ENCODE measurements around the gene SLC44A4.
"Not testable (repeated sequence)": the region's sequence is repeated elsewhere in the genome, so short reads cannot be mapped to it uniquely, and the experiment has no call there.

Gene SLC44A4

DNA sequence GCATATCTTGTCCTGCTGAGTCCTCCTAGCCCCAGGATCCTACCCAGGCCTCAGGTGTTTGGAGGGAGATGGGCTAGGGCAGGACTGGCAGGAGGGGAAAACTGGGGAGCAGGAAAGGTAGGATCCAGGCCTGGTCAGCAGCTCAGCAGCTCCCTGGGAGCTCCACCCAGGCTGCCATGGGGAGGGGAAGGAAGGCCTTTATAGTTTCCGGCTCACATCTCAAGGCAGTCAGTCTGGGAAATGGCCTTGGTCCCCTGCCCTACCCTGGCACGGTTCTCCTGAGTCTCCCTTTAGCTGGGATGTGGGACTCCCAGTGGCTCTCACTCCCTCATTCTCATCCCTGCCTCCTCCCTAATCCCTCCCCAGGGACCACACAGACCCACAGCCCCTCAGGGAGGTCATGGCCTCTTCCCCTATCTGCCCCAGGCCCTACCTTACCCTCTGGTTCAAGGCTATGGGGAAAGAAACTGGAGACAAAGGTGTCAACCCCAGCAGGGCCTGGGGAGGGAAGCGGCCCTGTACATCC lies 1.6 kb downstream of the SLC44A4 start:
- Histone ChIP-seq H3K4me1 (ENCODE audit: control insufficient read depth, insufficient read depth, low read length) (no peaks in the 10 kb centered on the region), H3K36me3 (ENCODE audit: insufficient read depth, low read length) (peaks cover 24% of the 10 kb centered on the region), H3K9me3 (replicated peaks; ENCODE audit: low read length) (no peaks in the 10 kb centered on the region), H3K9ac (ENCODE audit: low read depth, low read length) (no peak overlapping the region), H3K27me3 (ENCODE audit: control insufficient read depth, insufficient read depth, low read length) (no peaks in the 10 kb centered on the region), H3K4me2 (ENCODE audit: low read length) (no peak overlapping the region), H3K4me3 (ENCODE audit: low read length) (no peak overlapping the region)

DNA sequence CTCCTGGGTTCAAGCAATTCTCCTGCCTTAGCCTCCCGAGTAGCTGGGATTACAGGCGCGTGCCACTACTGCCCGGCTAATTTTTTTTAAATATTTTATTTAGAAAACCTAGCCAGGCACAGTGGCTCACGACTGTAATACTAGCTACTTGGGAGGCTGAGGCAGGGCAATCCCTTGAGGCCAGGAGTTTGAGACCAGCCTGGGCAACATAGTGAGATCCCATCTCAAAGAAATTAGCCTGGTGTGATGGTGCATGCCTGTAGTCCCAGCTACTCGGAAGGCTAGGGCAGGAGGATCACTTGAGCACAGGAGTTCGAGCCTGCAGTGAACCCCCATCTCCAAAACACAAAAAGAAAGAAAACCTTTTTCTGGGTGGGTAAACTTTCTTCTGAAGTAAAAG lies 2.4 kb downstream of the SLC44A4 start:
- Histone ChIP-seq H3K4me1 (ENCODE audit: control insufficient read depth, insufficient read depth, low read length) (peaks cover 1% of the 10 kb centered on the region), H3K9ac (ENCODE audit: low read depth, low read length) (no peak overlapping the region), H3K4me2 (ENCODE audit: low read length) (no peak overlapping the region), H3K36me3 (ENCODE audit: insufficient read depth, low read length) (peaks cover 19% of the 10 kb centered on the region), H3K27me3 (ENCODE audit: control insufficient read depth, insufficient read depth, low read length) (peaks cover 5% of the 10 kb centered on the region), H3K9me3 (replicated peaks; ENCODE audit: low read length) (no peaks in the 10 kb centered on the region), H3K4me3 (ENCODE audit: low read length) (no peak overlapping the region)

DNA sequence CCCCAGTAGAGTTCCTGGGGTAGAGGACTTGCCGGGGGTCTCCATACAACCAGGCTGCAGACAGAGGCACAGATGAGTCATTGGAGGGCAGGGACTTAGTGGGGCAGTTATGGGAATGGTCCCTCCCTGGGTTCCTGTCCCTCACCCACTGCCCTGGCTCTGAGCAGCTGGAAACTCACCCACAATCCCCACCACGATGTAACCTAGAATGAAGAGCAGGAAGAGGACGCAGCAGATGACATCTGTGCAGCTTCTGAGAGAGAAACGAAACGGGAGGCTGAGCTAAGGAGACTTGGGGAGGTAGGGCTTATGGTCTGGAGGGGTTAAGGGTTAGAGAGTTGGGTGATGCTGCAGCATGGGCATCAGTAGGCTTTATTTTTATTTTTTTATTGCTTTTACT lies 2.9 kb downstream of the SLC44A4 start:
- Histone ChIP-seq H3K4me1 (ENCODE audit: control insufficient read depth, insufficient read depth, low read length) (peaks cover 6% of the 10 kb centered on the region), H3K9ac (ENCODE audit: low read depth, low read length) (no peak overlapping the region), H3K4me2 (ENCODE audit: low read length) (no peak overlapping the region), H3K36me3 (ENCODE audit: insufficient read depth, low read length) (peaks cover 14% of the 10 kb centered on the region), H3K27me3 (ENCODE audit: control insufficient read depth, insufficient read depth, low read length) (peaks cover 7% of the 10 kb centered on the region), H3K9me3 (replicated peaks; ENCODE audit: low read length) (no peaks in the 10 kb centered on the region), H3K4me3 (ENCODE audit: low read length) (no peak overlapping the region)

DNA sequence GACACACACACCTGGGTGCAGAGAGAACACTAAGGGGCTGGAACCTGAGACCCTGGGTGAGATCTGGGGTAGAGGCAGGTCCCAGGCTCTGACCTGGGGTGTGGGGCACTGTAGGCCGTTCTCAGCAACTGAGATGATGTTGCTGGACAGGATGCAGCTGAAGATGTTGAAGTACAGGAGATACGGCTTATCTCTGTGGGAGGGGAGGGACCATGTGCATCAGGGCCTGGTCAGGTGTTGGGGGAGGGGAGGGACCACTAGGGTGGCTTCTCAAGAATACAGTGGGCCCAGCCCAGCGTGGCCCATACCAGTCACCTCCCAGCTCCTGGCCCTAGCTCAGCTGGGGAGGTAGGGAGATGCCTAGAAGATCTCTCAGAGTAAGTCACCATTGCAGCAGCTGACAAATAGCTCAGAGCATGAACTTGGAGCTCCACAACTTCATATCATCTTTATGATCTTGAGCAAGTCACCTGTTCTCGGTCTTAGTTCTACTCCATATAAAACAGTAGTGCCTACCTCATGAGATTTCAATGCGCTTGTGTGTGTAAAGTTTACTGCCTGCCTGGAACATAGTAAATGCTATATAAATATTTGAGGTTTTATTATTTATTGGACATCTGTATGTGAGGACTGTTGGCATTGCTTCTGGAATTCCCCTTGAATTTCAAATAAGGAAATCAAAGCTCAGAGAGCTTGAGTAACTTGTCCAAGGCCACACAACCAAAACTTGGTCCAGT lies 3.8 kb downstream of the SLC44A4 start:
- Histone ChIP-seq H3K4me3 (ENCODE audit: low read length) (no peak overlapping the region), H3K4me2 (ENCODE audit: low read length) (no peak overlapping the region), H3K4me1 (ENCODE audit: control insufficient read depth, insufficient read depth, low read length) (peaks cover 10% of the 10 kb centered on the region), H3K9me3 (replicated peaks; ENCODE audit: low read length) (no peaks in the 10 kb centered on the region), H3K36me3 (ENCODE audit: insufficient read depth, low read length) (peaks cover 5% of the 10 kb centered on the region), H3K27me3 (ENCODE audit: control insufficient read depth, insufficient read depth, low read length) (peaks cover 7% of the 10 kb centered on the region), H3K9ac (ENCODE audit: low read depth, low read length) (no peak overlapping the region)

DNA sequence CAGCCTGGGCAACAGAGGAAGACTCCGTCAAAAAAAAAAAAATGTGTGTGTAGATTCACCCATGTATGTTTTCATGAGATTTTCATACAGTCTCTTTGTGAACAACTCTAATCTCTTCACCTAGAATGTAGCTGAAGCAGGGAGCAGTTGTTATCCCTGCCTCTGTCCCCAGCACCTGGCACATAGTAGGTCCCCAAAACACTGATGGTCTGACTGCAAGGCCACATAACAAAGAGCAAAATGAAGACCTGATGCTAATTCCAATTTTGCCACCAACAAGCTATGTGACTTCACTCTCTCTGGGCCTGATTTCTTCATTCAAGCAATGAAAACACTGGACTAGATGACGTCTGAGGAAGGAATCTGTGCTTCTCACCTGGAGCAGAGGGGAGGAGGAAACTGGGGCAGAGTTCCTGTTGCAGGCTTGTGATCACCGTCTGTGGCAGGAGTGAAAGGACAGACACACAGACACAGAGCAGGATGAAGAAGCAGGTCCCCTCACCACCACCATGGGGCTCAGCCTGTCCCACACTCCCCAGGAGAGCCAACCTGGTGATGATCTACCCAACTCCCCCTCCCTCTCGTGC lies 4.6 kb downstream of the SLC44A4 start:
- Histone ChIP-seq H3K36me3 (ENCODE audit: insufficient read depth, low read length) (no peaks in the 10 kb centered on the region), H3K27me3 (ENCODE audit: control insufficient read depth, insufficient read depth, low read length) (peaks cover 8% of the 10 kb centered on the region), H3K4me1 (ENCODE audit: control insufficient read depth, insufficient read depth, low read length) (peaks cover 10% of the 10 kb centered on the region), H3K9me3 (replicated peaks; ENCODE audit: low read length) (no peaks in the 10 kb centered on the region), H3K4me2 (ENCODE audit: low read length) (no peak overlapping the region), H3K4me3 (ENCODE audit: low read length) (no peak overlapping the region), H3K9ac (ENCODE audit: low read depth, low read length) (no peak overlapping the region)

DNA sequence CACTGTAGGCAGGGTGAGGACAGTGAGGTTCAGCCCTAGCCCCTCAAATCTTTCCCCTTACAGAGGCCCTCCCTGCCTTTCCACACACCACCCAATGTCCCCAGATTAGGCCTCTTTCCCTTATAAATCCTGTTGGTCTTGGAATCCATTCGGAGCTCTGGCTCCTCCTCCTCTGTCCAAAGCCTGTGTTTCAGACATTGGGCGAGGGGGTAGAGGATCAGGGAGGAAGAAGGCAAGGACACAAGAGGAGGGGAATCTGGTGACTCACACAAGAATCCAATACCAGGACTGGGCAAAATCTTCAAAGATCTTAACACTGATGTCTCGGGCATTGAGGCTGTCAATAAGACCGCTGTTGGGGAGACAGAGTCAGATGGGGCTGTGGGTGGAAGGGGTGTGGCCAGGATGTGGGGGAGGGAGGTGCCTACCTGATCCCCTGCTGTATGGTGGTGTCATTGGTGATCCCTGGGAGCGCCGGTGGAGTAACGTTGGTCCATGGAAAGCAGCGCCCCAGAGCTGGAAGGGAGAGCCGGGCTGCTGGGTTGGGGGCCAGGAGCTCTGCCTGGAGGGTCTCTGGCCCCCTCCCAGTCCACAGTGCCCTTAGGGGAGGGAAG lies 7.6 kb downstream of the SLC44A4 start:
- Histone ChIP-seq H3K4me2 (ENCODE audit: low read length) (no peak overlapping the region), H3K9me3 (replicated peaks; ENCODE audit: low read length) (no peaks in the 10 kb centered on the region), H3K36me3 (ENCODE audit: insufficient read depth, low read length) (no peaks in the 10 kb centered on the region), H3K27me3 (ENCODE audit: control insufficient read depth, insufficient read depth, low read length) (peaks cover 12% of the 10 kb centered on the region), H3K9ac (ENCODE audit: low read depth, low read length) (no peak overlapping the region), H3K4me1 (ENCODE audit: control insufficient read depth, insufficient read depth, low read length) (peaks cover 10% of the 10 kb centered on the region), H3K4me3 (ENCODE audit: low read length) (no peak overlapping the region)

GRCh38 chr6:31870385-31870921 lies 8.3 kb downstream of the SLC44A4 start:
- H3K9ac ChIP-seq (ENCODE audit: low read depth, low read length), result no peak overlapping the region

DNA sequence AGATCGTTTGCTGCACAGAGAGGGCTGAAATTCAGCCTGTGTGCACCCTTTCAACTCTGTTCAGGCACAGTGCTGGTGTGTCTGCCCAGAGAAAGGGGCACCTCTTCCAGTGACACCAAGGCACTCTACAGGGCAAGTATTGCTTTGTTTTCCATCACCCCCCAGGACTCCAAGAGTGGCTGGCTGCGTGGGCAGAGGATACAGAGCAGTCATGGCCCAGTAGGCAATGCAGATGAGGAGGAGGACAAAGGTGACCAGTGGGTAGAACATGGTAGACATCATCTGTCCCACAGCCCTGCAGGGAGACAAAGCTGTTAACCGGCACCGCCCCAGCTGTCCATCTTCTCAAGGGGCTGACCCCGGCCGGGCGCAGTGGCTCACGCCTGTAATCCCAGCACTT lies 9.5 kb downstream of the SLC44A4 start:
- Histone ChIP-seq H3K9me3 (replicated peaks; ENCODE audit: low read length) (no peaks in the 10 kb centered on the region), H3K4me3 (ENCODE audit: low read length) (no peak overlapping the region), H3K36me3 (ENCODE audit: insufficient read depth, low read length) (no peaks in the 10 kb centered on the region), H3K4me1 (ENCODE audit: control insufficient read depth, insufficient read depth, low read length) (peaks cover 12% of the 10 kb centered on the region), H3K4me2 (ENCODE audit: low read length) (no peak overlapping the region), H3K27me3 (ENCODE audit: control insufficient read depth, insufficient read depth, low read length) (peaks cover 12% of the 10 kb centered on the region), H3K9ac (ENCODE audit: low read depth, low read length) (no peak overlapping the region)

More at GRCh38 chr6:31870385-31870921, 8.3 kb downstream of the SLC44A4 start:
- Histone ChIP-seq H3K4me2 (ENCODE audit: low read length) (no peak overlapping the region), H3K4me1 (ENCODE audit: control insufficient read depth, insufficient read depth, low read length) (peaks cover 10% of the 10 kb centered on the region), H3K4me3 (ENCODE audit: low read length) (no peak overlapping the region), H3K27me3 (ENCODE audit: control insufficient read depth, insufficient read depth, low read length) (peaks cover 12% of the 10 kb centered on the region), H3K36me3 (ENCODE audit: insufficient read depth, low read length) (no peaks in the 10 kb centered on the region), H3K9me3 (replicated peaks; ENCODE audit: low read length) (no peaks in the 10 kb centered on the region)

DNA sequence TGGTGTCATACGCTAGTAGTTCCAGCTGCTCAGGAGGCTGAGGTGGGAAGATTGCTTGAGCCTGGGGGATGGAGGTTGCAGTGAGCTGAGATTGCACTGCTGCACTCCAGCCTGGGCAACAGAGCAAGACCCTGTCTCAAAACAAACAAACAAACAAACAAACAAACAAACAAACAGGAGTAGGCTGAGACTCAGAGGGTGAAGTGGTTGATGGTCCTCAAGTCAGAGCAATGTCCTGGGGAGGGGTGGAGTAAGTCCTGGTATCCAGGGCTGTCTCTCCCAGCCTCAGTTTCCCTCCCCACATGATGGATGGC lies 10.2 kb downstream of the SLC44A4 start:
- H3K36me3 ChIP-seq (ENCODE audit: insufficient read depth, low read length); H3K4me3 ChIP-seq (ENCODE audit: low read length); H3K9ac ChIP-seq (ENCODE audit: low read depth, low read length); H3K9me3 ChIP-seq (replicated peaks; ENCODE audit: low read length); H3K4me2 ChIP-seq (ENCODE audit: low read length): not testable (repeated sequence)
- H3K4me1 ChIP-seq (ENCODE audit: control insufficient read depth, insufficient read depth, low read length), result peaks cover 16% of the 10 kb centered on the region
- H3K27me3 ChIP-seq (ENCODE audit: control insufficient read depth, insufficient read depth, low read length), result peaks cover 12% of the 10 kb centered on the region

DNA sequence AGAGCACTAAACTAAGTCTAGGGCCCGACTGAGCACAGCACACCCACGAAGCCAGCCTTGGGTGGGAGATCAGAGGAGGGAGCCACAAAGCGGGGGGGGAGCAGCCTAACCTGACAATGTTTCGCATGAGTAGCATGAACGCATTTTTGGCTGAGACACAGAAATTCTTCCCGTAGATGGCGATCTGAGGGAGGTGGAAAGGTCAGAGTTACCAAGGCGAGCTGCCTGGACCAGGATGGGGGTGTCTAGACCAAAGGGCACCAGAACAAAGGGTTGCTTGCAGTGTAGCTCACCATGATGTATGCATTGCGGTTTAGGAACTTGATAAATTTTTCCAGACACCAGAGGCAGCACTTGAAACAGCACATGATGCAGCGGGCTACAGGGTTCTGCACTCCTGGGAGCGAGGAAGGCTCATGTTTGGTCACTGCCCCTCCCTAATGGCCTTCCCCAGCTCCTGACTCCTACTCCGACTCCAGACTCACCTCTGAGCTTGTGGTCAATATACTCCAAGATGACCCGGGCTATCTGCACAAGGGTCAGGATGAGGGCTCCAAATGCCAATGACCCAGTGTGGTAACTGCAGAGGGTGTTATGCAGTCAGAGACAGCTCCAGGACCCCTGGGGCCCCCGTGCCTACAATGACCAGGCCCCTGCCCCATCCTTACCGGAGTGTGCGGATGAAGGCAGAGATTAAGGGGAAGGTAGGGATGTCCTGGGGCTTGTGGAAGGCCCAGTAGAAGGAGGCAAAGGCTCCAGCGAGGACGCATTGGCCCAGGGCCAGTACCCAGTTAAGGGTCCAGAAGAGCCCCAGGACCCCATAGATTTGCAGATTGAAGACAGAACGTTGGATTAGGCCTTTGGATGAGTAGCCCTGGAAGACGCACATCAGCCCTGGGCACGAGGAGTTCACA lies 13.3 kb downstream of the SLC44A4 start:
- Histone ChIP-seq H3K4me3 (ENCODE audit: low read length) (no peak overlapping the region), H3K9ac (ENCODE audit: low read depth, low read length) (no peak overlapping the region), H3K36me3 (ENCODE audit: insufficient read depth, low read length) (no peaks in the 10 kb centered on the region), H3K4me1 (ENCODE audit: control insufficient read depth, insufficient read depth, low read length) (peaks cover 18% of the 10 kb centered on the region), H3K9me3 (replicated peaks; ENCODE audit: low read length) (no peaks in the 10 kb centered on the region), H3K27me3 (ENCODE audit: control insufficient read depth, insufficient read depth, low read length) (peaks cover 5% of the 10 kb centered on the region), H3K4me2 (ENCODE audit: low read length) (no peak overlapping the region)

DNA sequence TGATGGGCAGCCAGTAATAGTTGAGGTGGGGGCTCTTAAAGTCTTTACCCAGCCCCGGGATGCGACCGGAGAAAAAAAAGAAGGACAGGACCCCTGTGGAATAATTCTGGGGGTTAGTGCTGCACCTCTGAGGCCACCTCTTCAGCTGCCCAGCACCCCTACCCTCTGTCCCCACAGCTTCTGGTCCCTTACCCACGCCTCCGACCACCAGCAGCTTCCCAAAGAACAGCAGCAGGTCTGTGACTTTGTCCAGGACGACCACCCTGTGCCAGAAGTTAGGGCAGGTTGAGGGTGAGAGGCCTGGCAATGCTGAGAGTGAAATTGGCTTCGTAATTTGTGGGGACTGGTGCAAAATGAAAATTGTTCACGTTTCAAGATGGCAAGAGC lies 14.0 kb downstream of the SLC44A4 start:
- H3K4me2 ChIP-seq (ENCODE audit: low read length), result no peak overlapping the region

More for the DNA sequence above, 14.0 kb downstream of the SLC44A4 start:
- H3K9me3 ChIP-seq (replicated peaks; ENCODE audit: low read length), result no peaks in the 10 kb centered on the region
- peaks cover 18% of the 10 kb centered on the region for H3K4me1 ChIP-seq (ENCODE audit: control insufficient read depth, insufficient read depth, low read length)
- H3K36me3 ChIP-seq (ENCODE audit: insufficient read depth, low read length), result peaks cover 3% of the 10 kb centered on the region
- peaks cover 5% of the 10 kb centered on the region for H3K27me3 ChIP-seq (ENCODE audit: control insufficient read depth, insufficient read depth, low read length)
- H3K9ac ChIP-seq (ENCODE audit: low read depth, low read length), result no peak overlapping the region
- no peak overlapping the region for H3K4me3 ChIP-seq (ENCODE audit: low read length)
